Kidney capillary endothelial cell (primary cell): ENCODE data around the gene CLCA1.

Experiments
- DNase-seq: peaks from one replicate; pipeline ENCODE4 v3.0.0-alpha.2; 2018; ENCODE audit warnings: low spot score

CLCA1 gene

GRCh38 chr1:86504137-86504479 is 35.4 kb downstream of the CLCA1 start:
- no peak for DNase-seq

GRCh38 chr1:86504895-86505563 is 36.3 kb downstream of the CLCA1 start:
- DNase-seq, result no peak

GRCh38 chr1:86505564-86505902 is 36.8 kb downstream of the CLCA1 start:
- no peak for DNase-seq

GRCh38 chr1:86507935-86508582 is 39.3 kb downstream of the CLCA1 start:
- no peak for DNase-seq

- DNase-seq, result no peak
These were observed 39.8 kb downstream of the CLCA1 start for GRCh38 chr1:86508583-86508969.

- peak; percentile 18 for DNase-seq
These were observed 46.9 kb downstream of the CLCA1 start for GRCh38 chr1:86515597-86515996.

GRCh38 chr1:86516335-86516734 is 47.6 kb downstream of the CLCA1 start:
- DNase-seq, result no peak

- no peak for DNase-seq
These were observed 48.6 kb downstream of the CLCA1 start for GRCh38 chr1:86517336-86517735.

- no peak for DNase-seq
These were observed 52.2 kb downstream of the CLCA1 start for GRCh38 chr1:86520789-86521521.

GRCh38 chr1:86521522-86521891 is 52.8 kb downstream of the CLCA1 start:
- no peak for DNase-seq

GRCh38 chr1:86522240-86522639 is 53.5 kb downstream of the CLCA1 start:
- no peak for DNase-seq

- no peak for DNase-seq
These were observed 55.1 kb downstream of the CLCA1 start for GRCh38 chr1:86523670-86524354.

- DNase-seq, result no peak
These were observed 58.6 kb downstream of the CLCA1 start for GRCh38 chr1:86527306-86527705.

- no peak for DNase-seq
These were observed 61.6 kb downstream of the CLCA1 start for GRCh38 chr1:86530211-86530845.

GRCh38 chr1:86537928-86538695 is 69.4 kb downstream of the CLCA1 start:
- no peak for DNase-seq

- no peak for DNase-seq
These were observed 70.0 kb downstream of the CLCA1 start for GRCh38 chr1:86538775-86539174.

- DNase-seq, result no peak
These were observed 73.1 kb downstream of the CLCA1 start for GRCh38 chr1:86541859-86542258.

GRCh38 chr1:86542631-86543030 is 73.9 kb downstream of the CLCA1 start:
- DNase-seq, result peak; percentile 52

GRCh38 chr1:86546787-86547221 is 78.1 kb downstream of the CLCA1 start, which contains the start of gene CLCA4:
TSS of gene CLCA4 (plus strand) at chr1:86547078. CDS start at chr1:86547120, 42 bp downstream.
- no peak for DNase-seq

- no peak for DNase-seq
These were observed 80.1 kb downstream of the CLCA1 start for GRCh38 chr1:86548839-86549238.
